ENCODE measurements around the gene RAP1GAP2. TPM values are rescaled to one million over a fixed set of nuclear protein-coding genes. Genes with fewer than 3 reads are reported as not detected.
A peak's percentile ranks its signal among the peaks of the same experiment; 100 is the strongest.

The RAP1GAP2 gene
- total RNA-seq, 4 donors from 2014 or later: 30.6 to 60.2 (median 41.9) TPM

- no peak overlapping the region for H3K4me3 ChIP-seq
- no peaks in the 10 kb centered on the region for H3K27me3 ChIP-seq
- peak overlapping the region in 1 of 4 donors; percentile 59 for H3K27ac ChIP-seq
- no peaks in the 10 kb centered on the region for H3K4me1 ChIP-seq
- peak in 2 of 3 donors; percentile 75 to 83 for DNase-seq
- H3K9me3 ChIP-seq: no peaks in the 10 kb centered on the region
- TF ChIP-seq POLR2A (IDR thresholded peaks at IDR 0.05) (no peak), CTCF (IDR thresholded peaks at IDR 0.05) (no peak)
- no peaks in the 10 kb centered on the region for H3K36me3 ChIP-seq
Observed at GRCh38 chr17:2949469-2950044, 153.3 kb downstream of the RAP1GAP2 start.

- TF ChIP-seq CTCF (IDR thresholded peaks at IDR 0.05) (no peak), POLR2A (IDR thresholded peaks at IDR 0.05) (no peak)
- H3K9me3 ChIP-seq: no peaks in the 10 kb centered on the region
- H3K4me1 ChIP-seq: peaks cover 0 to 5% (median 0%) of the 10 kb centered on the region in 4 donors
- H3K36me3 ChIP-seq: no peaks in the 10 kb centered on the region
- no peak overlapping the region for H3K27ac ChIP-seq
- no peaks in the 10 kb centered on the region for H3K27me3 ChIP-seq
- no peak overlapping the region for H3K4me3 ChIP-seq
- peak in 1 of 3 donors; percentile 28 for DNase-seq
Observed at GRCh38 chr17:2950846-2951245, 154.6 kb downstream of the RAP1GAP2 start.

GRCh38 chr17:2952174-2952845 lies 156.1 kb downstream of the RAP1GAP2 start:
- no peaks in the 10 kb centered on the region for H3K36me3 ChIP-seq
- H3K4me1 ChIP-seq: peaks cover 0 to 5% (median 0%) of the 10 kb centered on the region in 4 donors
- peak in 1 of 3 donors; percentile 2 for DNase-seq
- H3K9me3 ChIP-seq: no peaks in the 10 kb centered on the region
- no peak overlapping the region for H3K4me3 ChIP-seq
- H3K27ac ChIP-seq: no peak overlapping the region
- TF ChIP-seq CTCF (IDR thresholded peaks at IDR 0.05) (no peak), POLR2A (IDR thresholded peaks at IDR 0.05) (no peak)
- no peaks in the 10 kb centered on the region for H3K27me3 ChIP-seq

GRCh38 chr17:2954898-2955445 lies 158.7 kb downstream of the RAP1GAP2 start:
- H3K36me3 ChIP-seq: no peaks in the 10 kb centered on the region
- peaks cover 0 to 5% (median 0%) of the 10 kb centered on the region in 4 donors for H3K4me1 ChIP-seq
- H3K27ac ChIP-seq: no peak overlapping the region
- H3K9me3 ChIP-seq: no peaks in the 10 kb centered on the region
- no peak overlapping the region for H3K4me3 ChIP-seq
- DNase-seq: no peak
- no peaks in the 10 kb centered on the region for H3K27me3 ChIP-seq
- TF ChIP-seq POLR2A (IDR thresholded peaks at IDR 0.05) (no peak), CTCF (IDR thresholded peaks at IDR 0.05) (no peak)

GRCh38 chr17:2955931-2956582 lies 159.8 kb downstream of the RAP1GAP2 start:
- no peaks in the 10 kb centered on the region for H3K27me3 ChIP-seq
- DNase-seq: no peak
- no peak overlapping the region for H3K27ac ChIP-seq
- no peak overlapping the region for H3K4me3 ChIP-seq
- H3K4me1 ChIP-seq: peaks cover 0 to 11% (median 0%) of the 10 kb centered on the region in 4 donors
- no peaks in the 10 kb centered on the region for H3K9me3 ChIP-seq
- no peak for TF ChIP-seq POLR2A (IDR thresholded peaks at IDR 0.05)
- TF ChIP-seq CTCF (IDR thresholded peaks at IDR 0.05): no peak
- H3K36me3 ChIP-seq: no peaks in the 10 kb centered on the region

All from Peyer's patch (tissue), 4 donors.